Mammary epithelial cell (primary cell): Measurements from ENCODE around the gene C1QTNF9.

Source experiments
- EZH2 ChIP-seq: IDR thresholded peaks from 2 replicates; pipeline ENCODE4 v1.6.1; 2012; ENCODE audit warnings: low read length, inconsistent platforms, borderline replicate concordance
- TF ChIP-seq, protein P1 (sequence below), 2 donors: IDR thresholded peaks in 1 of 2; conservative IDR thresholded peaks in 1 of 2; 2 replicates each; pipeline ENCODE4 v1.5.1; 2011 to 2012; ENCODE audit warnings: inconsistent platforms in 2 of 2, low read length in 2 of 2, mild to moderate bottlenecking in 2 of 2, control low read depth in 1 of 2, low read depth in 1 of 2; ENCODE audit not compliant: insufficient read depth in 1 of 2; ENCODE audit errors: extremely low read depth in 1 of 2

DNA sequence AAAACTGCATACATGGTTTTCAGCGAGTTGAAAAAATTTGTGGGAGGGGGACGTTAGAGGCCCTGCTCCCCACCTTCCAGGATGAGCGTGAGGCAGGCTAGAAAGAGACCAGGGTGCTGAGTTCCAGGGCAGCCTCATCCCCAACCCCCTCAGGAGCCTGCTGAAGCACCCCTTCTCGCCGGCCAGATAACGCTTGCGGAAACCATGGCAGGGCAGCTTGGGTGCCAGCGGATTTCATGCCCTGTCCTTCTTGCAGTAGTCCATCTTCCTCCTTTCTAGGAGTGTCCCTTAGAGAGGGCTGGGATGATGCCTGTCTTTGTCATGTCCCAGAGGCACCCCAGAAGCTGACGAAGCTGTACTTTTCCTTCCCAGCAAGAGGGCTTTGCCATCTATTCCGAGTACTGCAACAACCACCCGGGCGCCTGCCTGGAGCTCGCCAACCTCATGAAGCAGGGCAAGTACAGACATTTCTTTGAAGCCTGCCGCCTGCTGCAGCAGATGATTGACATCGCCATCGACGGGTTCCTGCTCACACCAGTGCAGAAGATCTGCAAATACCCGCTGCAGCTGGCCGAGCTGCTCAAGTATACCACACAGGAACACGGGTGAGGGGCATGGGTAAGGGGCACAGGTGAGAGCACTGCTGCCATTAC, 19.0 kb upstream of the C1QTNF9 start:
- TF ChIP-seq, protein P1, sequence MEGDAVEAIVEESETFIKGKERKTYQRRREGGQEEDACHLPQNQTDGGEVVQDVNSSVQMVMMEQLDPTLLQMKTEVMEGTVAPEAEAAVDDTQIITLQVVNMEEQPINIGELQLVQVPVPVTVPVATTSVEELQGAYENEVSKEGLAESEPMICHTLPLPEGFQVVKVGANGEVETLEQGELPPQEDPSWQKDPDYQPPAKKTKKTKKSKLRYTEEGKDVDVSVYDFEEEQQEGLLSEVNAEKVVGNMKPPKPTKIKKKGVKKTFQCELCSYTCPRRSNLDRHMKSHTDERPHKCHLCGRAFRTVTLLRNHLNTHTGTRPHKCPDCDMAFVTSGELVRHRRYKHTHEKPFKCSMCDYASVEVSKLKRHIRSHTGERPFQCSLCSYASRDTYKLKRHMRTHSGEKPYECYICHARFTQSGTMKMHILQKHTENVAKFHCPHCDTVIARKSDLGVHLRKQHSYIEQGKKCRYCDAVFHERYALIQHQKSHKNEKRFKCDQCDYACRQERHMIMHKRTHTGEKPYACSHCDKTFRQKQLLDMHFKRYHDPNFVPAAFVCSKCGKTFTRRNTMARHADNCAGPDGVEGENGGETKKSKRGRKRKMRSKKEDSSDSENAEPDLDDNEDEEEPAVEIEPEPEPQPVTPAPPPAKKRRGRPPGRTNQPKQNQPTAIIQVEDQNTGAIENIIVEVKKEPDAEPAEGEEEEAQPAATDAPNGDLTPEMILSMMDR (conservative IDR thresholded peaks at IDR 0.05 in 1 of 2, IDR thresholded peaks at IDR 0.05 in 1 of 2; ENCODE audit: extremely low read depth in 1 of 2, insufficient read depth in 1 of 2, low read depth in 1 of 2, low read length in 2 of 2), result no peak
- TF ChIP-seq EZH2, result no peak
